SJCRH30 (cell line): Measurements from ENCODE around the gene PTPRM. TPM values are rescaled to one million over a fixed set of nuclear protein-coding genes. Genes with fewer than 3 reads are reported as not detected.

Source experiments
- DNase-seq, 2 experiments: peaks; one replicate each; pipeline ENCODE4 v3.0.0-alpha.2; 2015 to 2020
- H3K27ac ChIP-seq: fragments of 250-450 bp; sonication (Bioruptor Pico); 2 replicates; pipeline ENCODE4 v1.5.1; 2020; ENCODE audit warnings: mild to moderate bottlenecking, moderate library complexity
- H3K27me3 ChIP-seq: fragments of 250-450 bp; sonication (Bioruptor Pico); 2 replicates; pipeline ENCODE4 v1.5.1; 2020; ENCODE audit warnings: mild to moderate bottlenecking, moderate library complexity
- H3K36me3 ChIP-seq: fragments of 250-450 bp; sonication (Bioruptor Pico); 2 replicates; pipeline ENCODE4 v1.5.1; 2020; ENCODE audit warnings: mild to moderate bottlenecking, moderate library complexity
- H3K4me1 ChIP-seq: fragments of 250-450 bp; sonication (Bioruptor Pico); 2 replicates; pipeline ENCODE4 v1.5.1; 2020; ENCODE audit warnings: mild to moderate bottlenecking, moderate library complexity
- H3K4me3 ChIP-seq: fragments of 250-450 bp; sonication (Bioruptor Pico); 2 replicates; pipeline ENCODE4 v1.5.1; 2020; ENCODE audit warnings: mild to moderate bottlenecking, moderate library complexity
- H3K9me3 ChIP-seq: fragments of 250-450 bp; sonication (Bioruptor Pico); replicated peaks from 2 replicates; pipeline ENCODE4 v1.5.1; 2020; ENCODE audit warnings: mild to moderate bottlenecking, moderate library complexity
- total RNA-seq: library from RNA; depleted of rRNA; stranded (reverse); fragments of >200 nt; shearing (Covaris generic); gene quantifications from 2 replicates; pipeline ENCODE4 v1.2.3, GENCODE V29; 2014

Gene PTPRM
- total RNA-seq, 1 experiment from 2014 or later = 10.1 TPM

DNA sequence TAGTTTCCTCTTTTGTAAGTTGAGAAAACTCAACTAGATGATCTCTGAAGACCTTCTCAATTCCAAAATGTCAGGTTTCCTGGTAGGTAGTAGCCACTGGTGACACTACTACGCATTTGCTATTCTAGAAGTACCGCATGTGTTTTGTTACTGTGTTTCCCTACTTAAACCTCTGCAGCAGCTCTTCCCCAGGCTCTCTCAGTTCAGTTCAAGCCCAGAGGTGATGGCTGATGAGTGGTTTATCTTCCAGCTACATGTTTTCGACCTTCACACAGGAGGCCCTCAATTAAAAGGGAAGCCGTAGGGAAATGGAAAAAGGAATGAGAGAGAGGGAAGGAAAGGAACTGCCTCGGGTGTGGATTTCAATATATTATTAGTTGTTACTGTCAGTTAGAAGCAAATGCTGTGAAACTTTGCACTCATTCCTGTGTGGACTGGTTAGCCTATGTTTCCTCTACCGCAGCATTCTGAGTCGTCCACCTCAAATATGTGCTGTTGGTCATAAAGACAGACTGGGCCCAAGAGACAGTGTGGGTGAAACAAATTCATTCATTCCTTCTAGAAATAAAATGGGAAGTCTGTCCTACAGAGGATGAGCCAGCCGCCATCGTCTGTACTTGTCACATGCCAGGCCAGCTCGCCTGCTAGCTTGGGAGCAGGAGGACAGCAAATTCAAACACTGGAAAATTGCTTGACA, 586.9 kb downstream of the PTPRM start:
- Histone ChIP-seq H3K36me3 (no peaks in the 10 kb centered on the region), H3K27me3 (no peaks in the 10 kb centered on the region), H3K27ac (no peak overlapping the region), H3K4me1 (no peaks in the 10 kb centered on the region), H3K4me3 (no peak overlapping the region), H3K9me3 (no peaks in the 10 kb centered on the region)
- DNase-seq = no peak

DNA sequence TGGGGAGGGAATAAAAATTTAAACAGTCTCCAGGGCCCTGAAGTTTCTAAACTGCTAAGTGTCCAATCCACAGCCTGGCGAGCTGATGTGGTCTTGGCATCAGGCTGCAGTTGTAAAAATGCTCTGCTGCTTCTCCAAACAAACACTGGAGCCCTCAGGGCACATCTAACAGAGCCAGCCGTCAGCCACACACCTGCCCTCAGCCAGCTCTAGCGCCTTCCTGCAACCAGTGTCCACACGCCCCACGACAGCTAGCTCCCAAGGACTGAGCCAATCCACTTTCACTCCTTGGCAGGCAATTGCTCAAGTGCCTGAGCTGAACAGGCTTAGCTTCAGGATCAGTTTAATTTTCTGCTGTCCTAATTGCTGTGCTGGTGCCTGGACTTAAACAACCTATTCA, 595.7 kb downstream of the PTPRM start:
- H3K4me3 ChIP-seq = no peak overlapping the region
- H3K27me3 ChIP-seq = no peaks in the 10 kb centered on the region
- H3K9me3 ChIP-seq = no peaks in the 10 kb centered on the region
- H3K4me1 ChIP-seq = no peaks in the 10 kb centered on the region; the same call in 1 of the 2 replicates
- DNase-seq = peak; percentile 66 to 81
- H3K36me3 ChIP-seq = no peaks in the 10 kb centered on the region
- H3K27ac ChIP-seq = no peak overlapping the region

DNA sequence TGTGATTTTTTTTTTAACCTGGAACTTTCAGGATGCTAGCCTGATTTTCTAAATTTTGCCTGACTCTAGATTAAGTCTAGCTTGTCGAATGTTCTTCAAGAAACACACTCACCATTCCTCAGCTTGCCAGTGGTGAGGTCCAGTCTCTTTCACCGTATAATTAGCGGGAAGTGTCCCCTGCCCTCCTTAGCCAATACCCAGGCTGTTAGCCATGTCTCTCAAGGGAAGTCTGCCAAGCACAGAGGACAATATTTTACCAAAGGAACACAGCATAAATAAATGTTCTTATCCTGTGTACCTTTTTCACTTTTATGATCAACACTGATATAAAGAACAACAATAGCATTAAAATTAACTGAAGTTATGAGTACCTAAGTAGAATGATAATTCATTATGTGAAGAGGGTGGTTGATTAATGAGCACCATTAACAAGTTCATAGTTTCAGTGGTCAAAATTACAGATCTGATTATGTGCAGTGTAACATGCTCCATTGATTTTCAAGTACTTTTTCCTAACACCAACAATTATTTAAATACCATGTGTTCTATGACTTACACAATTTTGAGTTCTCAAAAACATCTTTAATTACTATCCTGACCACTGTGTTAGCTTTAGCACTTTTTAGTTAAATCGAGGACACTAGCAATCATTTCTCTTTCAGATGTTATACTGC, 596.3 kb downstream of the PTPRM start:
- peak in 1 of 2 experiments; percentile 14 for DNase-seq
- H3K27ac ChIP-seq = no peak overlapping the region
- H3K4me3 ChIP-seq = no peak overlapping the region
- no peaks in the 10 kb centered on the region for H3K9me3 ChIP-seq
- no peaks in the 10 kb centered on the region for H3K27me3 ChIP-seq
- no peaks in the 10 kb centered on the region; the same call in 1 of the 2 replicates for H3K4me1 ChIP-seq
- no peaks in the 10 kb centered on the region for H3K36me3 ChIP-seq

DNA sequence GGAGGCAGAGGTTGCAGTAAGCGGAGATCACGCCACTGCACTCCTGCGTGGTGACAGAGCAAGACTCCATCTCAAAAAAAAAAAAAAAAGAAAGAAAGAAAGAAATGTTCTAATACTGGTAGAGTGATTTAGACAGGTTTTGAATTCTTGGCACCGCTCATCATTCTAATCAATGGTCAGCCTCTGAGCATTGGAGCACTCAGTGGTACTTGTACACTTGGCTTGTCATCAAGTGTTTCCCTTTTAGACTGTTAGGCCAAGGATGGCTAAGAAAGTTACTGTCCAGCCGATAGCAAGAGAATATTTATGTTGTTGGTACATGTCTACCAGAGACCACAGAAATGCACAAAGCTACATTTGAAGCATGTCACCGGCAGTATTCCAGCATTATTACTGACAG, 598.0 kb downstream of the PTPRM start:
- H3K36me3 ChIP-seq = no peaks in the 10 kb centered on the region
- H3K27me3 ChIP-seq = no peaks in the 10 kb centered on the region
- H3K4me1 ChIP-seq = no peaks in the 10 kb centered on the region; the same call in 1 of the 2 replicates
- no peak overlapping the region for H3K27ac ChIP-seq
- H3K9me3 ChIP-seq = no peaks in the 10 kb centered on the region
- no peak overlapping the region for H3K4me3 ChIP-seq
- no peak for DNase-seq

DNA sequence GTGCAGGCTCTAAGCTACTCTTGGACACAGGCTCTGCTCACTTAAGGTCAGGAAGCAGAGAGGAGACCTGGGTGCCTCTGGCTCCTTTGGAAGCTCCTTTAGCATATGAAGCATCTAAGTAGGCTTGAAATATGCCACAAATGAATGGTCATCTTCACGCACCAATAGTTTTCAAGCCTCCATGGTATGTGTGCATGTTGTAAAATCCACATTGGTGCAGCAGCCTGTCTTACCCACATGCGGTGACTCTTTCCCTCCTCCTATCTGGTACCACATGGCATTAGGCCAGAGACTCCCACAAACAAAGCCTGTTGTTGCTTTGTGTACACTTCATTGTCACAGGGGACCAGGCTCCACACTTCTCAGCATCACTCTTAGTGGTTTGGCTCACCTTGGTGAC, 599.9 kb downstream of the PTPRM start:
- DNase-seq = no peak
- Histone ChIP-seq H3K4me1 (no peaks in the 10 kb centered on the region; the same call in 1 of the 2 replicates), H3K27ac (no peak overlapping the region), H3K36me3 (no peaks in the 10 kb centered on the region), H3K9me3 (no peaks in the 10 kb centered on the region), H3K4me3 (no peak overlapping the region), H3K27me3 (no peaks in the 10 kb centered on the region)

DNA sequence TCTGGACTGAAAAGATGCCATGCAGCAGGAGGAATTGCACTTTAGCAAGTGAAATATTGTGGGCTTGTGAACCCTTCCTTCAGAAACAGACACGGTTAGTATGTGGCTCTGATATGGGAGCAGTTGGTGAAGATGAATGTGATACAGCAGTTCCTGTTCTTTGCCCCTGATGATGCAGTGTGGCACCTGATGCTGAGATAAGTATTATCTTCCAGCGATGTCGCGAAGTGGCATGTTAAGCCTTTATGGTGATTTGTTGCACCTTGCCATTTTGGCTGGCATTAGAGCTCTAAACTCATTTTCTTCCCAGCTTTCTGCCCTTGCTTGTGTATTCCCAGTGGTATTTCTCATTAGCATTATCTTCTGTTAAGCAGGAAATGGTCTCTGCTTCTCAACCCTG, 600.6 kb downstream of the PTPRM start:
- Histone ChIP-seq H3K27ac (no peak overlapping the region), H3K36me3 (no peaks in the 10 kb centered on the region), H3K4me1 (no peaks in the 10 kb centered on the region), H3K9me3 (no peaks in the 10 kb centered on the region), H3K27me3 (no peaks in the 10 kb centered on the region), H3K4me3 (no peak overlapping the region)
- DNase-seq = no peak

DNA sequence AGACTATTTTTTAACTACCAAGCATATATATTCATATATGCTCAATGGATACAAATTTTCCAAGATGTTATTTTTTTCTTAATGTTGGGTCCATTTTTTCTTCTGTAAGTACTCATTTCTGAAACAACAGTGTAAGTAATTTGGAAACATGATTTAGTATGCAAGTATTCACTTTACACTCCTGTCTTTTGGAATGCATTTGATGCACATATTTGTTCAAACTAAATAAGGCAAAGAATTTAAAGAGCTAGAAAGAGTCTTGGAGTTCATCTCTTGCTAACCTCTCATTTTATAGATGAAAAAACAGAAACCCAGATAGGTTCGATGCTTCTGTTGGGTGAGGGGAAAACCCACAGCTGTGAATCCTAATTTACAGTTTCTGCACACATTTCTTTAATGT, 602.6 kb downstream of the PTPRM start:
- no peaks in the 10 kb centered on the region for H3K9me3 ChIP-seq
- H3K4me3 ChIP-seq = no peak overlapping the region
- no peak for DNase-seq
- H3K27me3 ChIP-seq = no peaks in the 10 kb centered on the region
- no peak overlapping the region for H3K27ac ChIP-seq
- H3K36me3 ChIP-seq = no peaks in the 10 kb centered on the region
- H3K4me1 ChIP-seq = peaks cover 5% of the 10 kb centered on the region; the same call in 1 of the 2 replicates

DNA sequence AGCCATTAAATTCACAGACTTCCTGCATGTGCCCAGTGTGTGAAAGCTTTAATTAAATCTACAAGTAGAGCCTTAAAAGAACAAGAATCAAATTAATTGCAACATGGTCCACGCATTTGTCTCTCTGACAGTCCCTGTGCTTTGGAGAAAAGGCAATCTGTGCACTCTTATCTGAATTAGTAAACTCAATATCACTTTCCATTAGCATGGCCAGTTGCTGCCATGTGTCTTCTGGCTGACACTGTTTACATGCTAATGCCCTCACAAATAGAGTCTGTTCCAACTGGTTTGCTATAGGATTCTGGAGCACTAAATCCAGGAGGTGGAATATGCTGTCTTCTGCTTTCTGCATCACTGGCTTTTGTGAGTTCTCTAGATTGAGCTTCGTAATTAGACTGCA, 607.7 kb downstream of the PTPRM start:
- H3K36me3 ChIP-seq = no peaks in the 10 kb centered on the region
- H3K9me3 ChIP-seq = no peaks in the 10 kb centered on the region
- H3K27ac ChIP-seq = no peak overlapping the region; the same call in 1 of the 2 replicates
- H3K4me3 ChIP-seq = no peak overlapping the region
- H3K4me1 ChIP-seq = peaks cover 34% of the 10 kb centered on the region
- H3K27me3 ChIP-seq = no peaks in the 10 kb centered on the region
- peak; percentile 13 to 54 for DNase-seq

DNA sequence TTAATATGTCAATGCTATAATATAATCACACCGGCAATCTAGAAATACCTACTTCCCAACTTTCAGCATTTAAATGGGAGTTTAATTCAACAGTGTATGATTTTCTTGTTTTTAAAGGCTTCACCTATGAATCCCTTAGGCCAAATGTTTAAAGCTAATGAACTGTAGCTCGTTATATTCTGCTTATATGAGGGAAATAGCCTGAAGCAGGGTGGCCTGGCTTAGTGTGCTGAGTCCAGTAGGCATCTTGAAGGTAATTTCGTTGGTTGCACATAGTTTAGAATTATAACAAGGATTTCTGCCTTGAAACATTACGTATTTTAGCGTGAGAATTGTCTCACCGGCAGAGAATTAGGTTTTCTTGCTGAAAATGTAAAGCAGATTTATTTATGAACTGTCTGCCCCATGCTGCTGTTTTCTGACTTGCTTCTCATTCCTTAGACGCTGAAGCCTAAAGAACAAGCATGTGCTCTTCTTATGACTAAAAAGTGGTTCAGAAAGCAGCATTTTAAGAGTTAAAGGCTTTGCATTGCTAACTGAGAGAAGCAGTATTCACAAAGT, 608.5 kb downstream of the PTPRM start:
- no peaks in the 10 kb centered on the region for H3K36me3 ChIP-seq
- no peaks in the 10 kb centered on the region for H3K9me3 ChIP-seq
- H3K27me3 ChIP-seq = no peaks in the 10 kb centered on the region
- DNase-seq = no peak
- H3K4me3 ChIP-seq = no peak overlapping the region
- H3K27ac ChIP-seq = peak overlapping the region; percentile 13; the same call in 1 of the 2 replicates
- peaks cover 34% of the 10 kb centered on the region for H3K4me1 ChIP-seq

DNA sequence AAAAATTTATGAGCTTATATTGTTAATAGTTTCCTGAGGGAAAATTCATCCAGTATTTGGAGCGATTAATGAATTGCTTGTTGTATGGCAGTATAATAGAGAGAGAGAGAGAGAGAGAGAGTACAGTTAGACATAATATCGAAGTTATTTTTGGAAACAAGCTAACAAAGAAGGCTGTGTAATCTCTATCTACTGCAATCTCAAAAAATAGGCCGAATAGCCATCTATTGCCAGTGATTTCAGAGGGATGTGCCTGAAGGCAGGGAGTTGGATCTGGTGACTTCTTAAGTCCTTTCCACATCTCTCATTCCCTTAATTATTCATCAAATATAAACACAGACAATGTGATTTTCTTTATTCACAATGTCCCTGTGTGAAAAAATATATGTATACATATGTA, 609.0 kb downstream of the PTPRM start:
- peak overlapping the region; percentile 13; the same call in 1 of the 2 replicates for H3K27ac ChIP-seq
- H3K27me3 ChIP-seq = no peaks in the 10 kb centered on the region
- peak in 1 of 2 experiments; percentile 30 for DNase-seq
- no peak overlapping the region for H3K4me3 ChIP-seq
- no peaks in the 10 kb centered on the region for H3K36me3 ChIP-seq
- no peaks in the 10 kb centered on the region for H3K9me3 ChIP-seq
- peaks cover 34% of the 10 kb centered on the region for H3K4me1 ChIP-seq

DNA sequence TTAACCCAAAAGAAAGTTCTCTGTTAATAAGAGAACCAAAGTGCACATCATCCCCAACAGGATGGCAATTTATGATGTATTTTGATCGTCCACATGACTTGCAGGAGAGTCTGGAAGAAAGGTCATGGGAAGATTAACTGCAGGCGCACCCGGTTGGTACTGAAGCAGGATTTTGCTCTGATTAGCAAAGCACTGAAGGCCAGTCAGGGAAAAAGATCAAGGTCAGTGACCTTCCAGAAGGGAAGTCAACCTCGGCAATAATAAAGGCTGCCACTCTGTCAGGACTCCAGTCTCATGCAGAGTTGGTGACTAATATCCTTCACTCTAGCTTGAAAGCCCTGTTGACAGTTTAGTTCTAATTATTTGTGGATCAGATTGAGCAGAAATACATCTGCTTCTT, 609.4 kb downstream of the PTPRM start:
- no peak for DNase-seq
- H3K4me1 ChIP-seq = peaks cover 34% of the 10 kb centered on the region
- H3K27ac ChIP-seq = no peak overlapping the region
- H3K36me3 ChIP-seq = no peaks in the 10 kb centered on the region
- no peaks in the 10 kb centered on the region for H3K27me3 ChIP-seq
- no peaks in the 10 kb centered on the region for H3K9me3 ChIP-seq
- H3K4me3 ChIP-seq = no peak overlapping the region

DNA sequence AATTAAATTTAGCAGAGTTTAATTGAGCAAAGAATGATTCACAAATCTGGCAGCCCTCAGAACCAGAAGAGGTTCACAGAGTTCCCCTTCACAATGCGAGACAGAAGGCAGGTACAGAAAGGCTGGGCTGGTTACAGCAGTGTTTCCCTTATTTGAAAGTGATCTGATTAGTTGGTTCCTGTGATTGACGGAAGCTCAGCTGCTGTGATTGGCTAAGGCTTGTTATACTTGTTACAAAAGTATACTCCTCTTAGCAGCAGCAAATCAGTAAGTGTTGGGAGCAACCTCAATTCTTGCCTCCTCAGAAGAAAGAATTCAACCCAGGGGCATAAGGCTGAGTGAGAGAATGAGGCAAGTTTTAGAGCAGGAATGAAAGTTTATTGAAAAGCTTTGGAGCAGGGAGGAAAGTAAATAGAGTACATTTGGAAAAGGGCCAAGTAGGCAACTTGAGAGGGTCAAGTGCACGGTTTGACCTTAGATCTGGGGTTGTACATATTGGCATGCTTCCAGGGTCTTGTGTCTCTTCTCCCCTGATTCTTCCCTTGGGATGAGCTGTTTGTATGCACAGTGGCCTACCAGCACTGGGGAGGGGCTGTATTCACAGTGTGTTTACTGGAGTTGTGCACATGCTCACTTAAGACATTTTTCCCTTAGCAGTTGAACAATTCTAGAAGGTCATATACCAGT, 610.4 kb downstream of the PTPRM start:
- Histone ChIP-seq H3K9me3 (no peaks in the 10 kb centered on the region), H3K27ac (no peak overlapping the region), H3K27me3 (no peaks in the 10 kb centered on the region), H3K4me1 (peaks cover 34% of the 10 kb centered on the region), H3K36me3 (no peaks in the 10 kb centered on the region), H3K4me3 (no peak overlapping the region)
- peak; percentile 20 to 60 for DNase-seq

DNA sequence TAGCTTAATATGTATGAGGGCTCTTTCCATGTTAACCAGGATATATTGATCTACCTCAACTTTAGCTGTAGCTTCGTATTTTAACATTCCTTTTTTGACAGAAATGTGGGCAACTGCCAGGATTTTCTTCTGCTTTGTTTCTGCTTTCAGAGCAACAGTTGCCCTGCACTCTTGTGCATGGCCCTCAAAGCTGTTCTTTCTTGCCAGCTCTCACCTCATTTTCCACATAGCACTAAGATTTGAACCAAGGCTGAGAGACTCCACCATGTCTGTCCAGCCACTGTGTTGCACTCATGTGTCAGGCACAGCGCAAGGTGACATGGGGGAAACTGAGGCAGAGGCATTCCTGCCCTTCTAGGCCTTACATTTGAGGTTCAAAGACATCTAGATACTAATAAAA, 619.3 kb downstream of the PTPRM start:
- H3K36me3 ChIP-seq = no peaks in the 10 kb centered on the region
- no peaks in the 10 kb centered on the region for H3K27me3 ChIP-seq
- no peak for DNase-seq
- H3K4me1 ChIP-seq = peaks cover 14% of the 10 kb centered on the region
- no peak overlapping the region for H3K4me3 ChIP-seq
- no peaks in the 10 kb centered on the region for H3K9me3 ChIP-seq
- no peak overlapping the region for H3K27ac ChIP-seq

DNA sequence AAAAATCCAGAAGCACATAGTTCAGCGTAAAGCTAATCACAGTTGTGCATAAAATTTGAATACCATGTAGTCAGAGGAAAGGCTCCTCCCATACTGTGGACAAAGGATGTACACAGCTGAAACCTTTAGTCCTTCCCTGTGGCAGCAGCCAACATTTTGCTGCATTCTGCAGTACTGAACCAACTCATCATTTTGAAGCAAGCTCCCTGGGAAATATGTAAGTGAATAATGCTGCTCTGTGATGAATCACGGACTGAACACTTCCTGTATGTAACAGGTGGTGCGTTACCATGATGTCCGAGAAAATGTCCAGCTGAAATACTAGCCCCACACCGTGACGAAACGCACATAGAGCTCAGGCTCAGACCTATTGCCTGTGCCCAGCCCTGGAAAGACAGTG, 621.1 kb downstream of the PTPRM start:
- Histone ChIP-seq H3K27me3 (no peaks in the 10 kb centered on the region), H3K36me3 (no peaks in the 10 kb centered on the region), H3K4me1 (peaks cover 14% of the 10 kb centered on the region), H3K9me3 (no peaks in the 10 kb centered on the region), H3K27ac (peak overlapping the region; percentile 96), H3K4me3 (no peak overlapping the region)
- DNase-seq = peak; percentile 86 to 93

DNA sequence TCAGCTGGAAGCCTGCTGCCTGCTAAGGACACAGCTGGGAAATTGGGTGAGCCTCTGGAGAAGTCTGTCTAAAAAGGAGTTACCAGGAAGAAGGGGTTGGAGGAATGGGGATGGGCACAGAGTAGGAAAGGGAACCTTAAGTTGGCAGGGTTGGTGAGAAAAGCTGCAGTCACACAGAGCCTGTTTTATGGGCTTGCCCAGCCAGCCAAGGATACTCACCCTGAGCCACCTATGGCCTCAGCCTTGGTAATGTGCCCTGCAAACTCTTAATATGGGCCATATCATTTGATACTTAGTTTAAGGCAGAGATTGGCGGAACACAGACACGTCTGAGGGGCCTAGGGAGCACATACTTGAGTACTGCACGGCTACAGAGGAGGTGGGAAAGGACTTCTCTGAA, 623.9 kb downstream of the PTPRM start:
- Histone ChIP-seq H3K4me1 (peaks cover 14% of the 10 kb centered on the region), H3K4me3 (no peak overlapping the region), H3K27ac (no peak overlapping the region), H3K9me3 (no peaks in the 10 kb centered on the region), H3K36me3 (no peaks in the 10 kb centered on the region), H3K27me3 (no peaks in the 10 kb centered on the region)
- DNase-seq = no peak
